BLaER1 treated with 17β-estradiol and CSF1 and Interleukin-3, amounts not matched to agents 10 nM and 100 nM (cell line): ENCODE results near the gene SLC30A10.

Source experiments
- H3K27ac ChIP-seq, 11 experiments: shearing (Covaris generic); formaldehyde crosslinking; 2 replicates each; pipeline ENCODE4 v1.8.1; 2022
- H3K27me3 ChIP-seq, 11 experiments: shearing (Covaris generic); formaldehyde crosslinking; 2 replicates each; pipeline ENCODE4 v1.8.1; 2022
- H3K36me3 ChIP-seq, 11 experiments: shearing (Covaris generic); formaldehyde crosslinking; 2 replicates each; pipeline ENCODE4 v1.8.1; 2022
- H3K4me1 ChIP-seq, 10 experiments: shearing (Covaris generic); formaldehyde crosslinking; 2 replicates each; pipeline ENCODE4 v1.8.1; 2022
- H3K4me2 ChIP-seq, 11 experiments: shearing (Covaris generic); formaldehyde crosslinking; 2 replicates each; pipeline ENCODE4 v1.8.1; 2022
- H3K4me3 ChIP-seq, 10 experiments: shearing (Covaris generic); formaldehyde crosslinking; 2 replicates each; pipeline ENCODE4 v1.8.1; 2022
- H3K9ac ChIP-seq, 11 experiments: shearing (Covaris generic); formaldehyde crosslinking; 2 replicates each; pipeline ENCODE4 v1.8.1; 2022
- H3K9me3 ChIP-seq, 11 experiments: shearing (Covaris generic); formaldehyde crosslinking; replicated peaks in 1 of 11; 2 replicates each; pipeline ENCODE4 v1.8.1; 2022
- H4K20me1 ChIP-seq, 11 experiments: shearing (Covaris generic); formaldehyde crosslinking; 2 replicates each; pipeline ENCODE4 v1.8.1; 2022
- Cebpa-rat ChIP-seq, 11 experiments: shearing (Covaris generic); IDR thresholded peaks; 2 replicates each; pipeline ENCODE4 v1.8.1; 2022

Gene SLC30A10

DNA sequence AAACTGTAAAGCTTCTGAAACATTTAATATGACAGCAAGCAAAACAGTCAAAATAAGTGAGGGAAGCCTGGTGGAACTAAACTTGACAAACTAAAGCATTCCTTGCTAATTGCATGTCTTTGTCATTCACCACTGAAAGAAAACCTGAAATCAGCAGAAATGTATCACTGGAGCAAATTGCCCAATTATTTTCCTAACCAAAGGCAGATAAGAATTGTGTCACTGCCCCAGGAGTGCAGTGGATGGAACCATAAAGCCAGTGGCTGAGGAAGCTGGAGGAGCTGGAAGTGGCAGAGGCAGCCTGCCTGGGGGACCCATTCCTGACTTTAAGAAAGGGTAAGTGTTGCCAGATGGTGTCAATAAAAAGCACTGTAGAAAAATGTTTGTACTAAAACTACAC lies 2.7 kb upstream of the SLC30A10 start:
- no peak for TF ChIP-seq Cebpa-rat (IDR thresholded peaks at IDR 0.05)
- Histone ChIP-seq H3K27ac (no peak overlapping the region), H4K20me1 (no peaks in the 10 kb centered on the region), H3K27me3 (peaks cover 0 to 3% (median 0%) of the 10 kb centered on the region in 11 experiments; a peak in 1 of 22 replicates), H3K9me3 (peaks cover 15 to 22% (median 18%) of the 10 kb centered on the region in 11 experiments), H3K4me2 (no peak overlapping the region), H3K4me1 (no peaks in the 10 kb centered on the region), H3K9ac (no peak overlapping the region), H3K36me3 (no peaks in the 10 kb centered on the region), H3K4me3 (no peak overlapping the region)

DNA sequence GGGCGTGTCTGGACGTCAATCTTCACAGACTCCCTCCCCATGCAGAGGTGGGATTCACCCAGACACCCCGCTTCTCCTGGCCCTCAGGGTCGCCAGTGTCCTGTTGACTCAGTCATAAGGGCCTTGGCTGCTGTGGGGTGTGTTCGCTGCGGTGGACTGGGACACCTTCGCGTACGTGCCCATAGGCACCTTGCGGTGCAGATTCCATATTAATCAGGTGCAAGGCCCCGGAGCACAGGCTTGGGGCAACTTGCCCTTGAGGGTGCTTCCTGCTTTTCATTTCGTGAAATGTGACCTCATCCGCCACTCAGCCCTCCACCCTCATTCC lies 398 bp upstream of the SLC30A10 start:
- H3K4me2 ChIP-seq, result no peak overlapping the region
- H4K20me1 ChIP-seq, result no peaks in the 10 kb centered on the region
- TF ChIP-seq Cebpa-rat (IDR thresholded peaks at IDR 0.05), result no peak
- peaks cover 15 to 22% (median 18%) of the 10 kb centered on the region in 11 experiments for H3K9me3 ChIP-seq
- H3K4me1 ChIP-seq, result no peaks in the 10 kb centered on the region
- H3K27me3 ChIP-seq, result no peaks in the 10 kb centered on the region
- H3K36me3 ChIP-seq, result no peaks in the 10 kb centered on the region
- no peak overlapping the region for H3K27ac ChIP-seq
- no peak overlapping the region for H3K9ac ChIP-seq
- H3K4me3 ChIP-seq, result no peak overlapping the region

DNA sequence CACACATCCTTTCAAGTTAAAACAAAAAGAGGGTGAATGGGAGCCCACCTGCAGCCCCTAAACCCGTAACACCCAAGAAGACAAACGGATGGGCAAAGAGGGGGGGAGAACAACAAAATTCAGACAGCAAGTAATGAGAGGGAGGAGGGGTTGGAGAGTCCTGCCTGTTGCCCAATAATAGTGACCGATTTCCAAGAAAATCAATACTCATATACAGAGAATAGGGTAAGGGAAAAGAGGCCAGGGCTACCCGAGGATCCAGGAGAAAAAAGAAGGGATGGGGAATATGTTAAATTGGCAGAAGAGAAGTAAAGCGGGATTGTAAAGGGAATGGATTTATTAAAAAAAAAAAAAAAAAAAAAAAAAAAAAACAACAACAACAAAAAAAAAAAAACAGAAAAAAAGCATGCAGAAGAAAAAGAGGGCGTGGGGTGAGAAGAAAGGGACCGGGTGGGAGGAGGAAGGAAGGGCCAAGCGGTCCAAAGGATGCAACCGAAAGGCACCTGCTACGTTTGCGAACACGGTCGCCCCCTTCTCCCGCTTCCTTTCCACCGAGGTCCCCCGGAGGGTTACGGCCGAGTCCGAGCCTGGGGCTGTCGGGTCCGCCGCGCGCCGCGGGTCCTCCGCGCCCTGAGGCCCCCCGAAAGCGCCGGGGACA lies 930 bp downstream of the SLC30A10 start:
- Histone ChIP-seq H4K20me1 (no peaks in the 10 kb centered on the region), H3K27me3 (no peaks in the 10 kb centered on the region), H3K9ac (no peak overlapping the region), H3K4me1 (no peaks in the 10 kb centered on the region), H3K27ac (no peak overlapping the region), H3K4me3 (no peak overlapping the region), H3K36me3 (no peaks in the 10 kb centered on the region), H3K4me2 (no peak overlapping the region), H3K9me3 (peaks cover 15 to 22% (median 18%) of the 10 kb centered on the region in 11 experiments)
- no peak for TF ChIP-seq Cebpa-rat (IDR thresholded peaks at IDR 0.05)

DNA sequence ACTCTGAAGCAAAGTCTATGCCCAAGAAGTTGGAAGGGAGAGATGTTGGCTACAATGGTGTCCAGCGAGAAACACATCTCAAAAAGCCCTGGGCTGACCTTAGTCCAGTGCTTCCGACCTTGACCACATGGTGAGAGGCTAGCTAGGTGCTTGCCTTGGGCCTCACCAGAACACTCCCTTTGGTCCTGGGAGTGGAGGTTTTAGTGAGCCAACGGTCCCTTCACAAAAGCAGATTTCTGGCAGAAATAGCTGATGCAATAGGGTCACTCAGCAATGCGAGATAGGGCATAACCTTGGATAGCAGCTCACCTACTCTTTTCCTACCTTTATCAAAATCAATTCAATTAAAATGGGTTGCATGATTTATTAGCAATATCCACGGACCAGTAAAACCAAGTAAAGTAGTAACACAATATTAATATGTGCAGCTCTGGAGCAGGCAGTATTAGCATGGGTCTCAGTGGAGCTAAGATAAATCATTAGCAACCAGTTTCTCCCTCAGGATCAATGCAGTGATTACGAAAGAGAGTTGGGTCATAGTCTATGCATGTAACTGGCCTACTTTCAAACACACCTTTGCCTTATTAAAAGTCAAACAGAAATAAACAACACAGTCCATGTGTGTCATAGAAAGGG lies 1.9 kb downstream of the SLC30A10 start:
- no peak overlapping the region for H3K4me2 ChIP-seq
- no peak overlapping the region for H3K9ac ChIP-seq
- H3K4me1 ChIP-seq, result no peaks in the 10 kb centered on the region
- no peak overlapping the region for H3K4me3 ChIP-seq
- H3K9me3 ChIP-seq, result peaks cover 15 to 22% (median 18%) of the 10 kb centered on the region in 11 experiments
- TF ChIP-seq Cebpa-rat (IDR thresholded peaks at IDR 0.05), result no peak
- H4K20me1 ChIP-seq, result no peaks in the 10 kb centered on the region
- H3K27ac ChIP-seq, result no peak overlapping the region
- no peaks in the 10 kb centered on the region for H3K36me3 ChIP-seq
- H3K27me3 ChIP-seq, result no peaks in the 10 kb centered on the region

DNA sequence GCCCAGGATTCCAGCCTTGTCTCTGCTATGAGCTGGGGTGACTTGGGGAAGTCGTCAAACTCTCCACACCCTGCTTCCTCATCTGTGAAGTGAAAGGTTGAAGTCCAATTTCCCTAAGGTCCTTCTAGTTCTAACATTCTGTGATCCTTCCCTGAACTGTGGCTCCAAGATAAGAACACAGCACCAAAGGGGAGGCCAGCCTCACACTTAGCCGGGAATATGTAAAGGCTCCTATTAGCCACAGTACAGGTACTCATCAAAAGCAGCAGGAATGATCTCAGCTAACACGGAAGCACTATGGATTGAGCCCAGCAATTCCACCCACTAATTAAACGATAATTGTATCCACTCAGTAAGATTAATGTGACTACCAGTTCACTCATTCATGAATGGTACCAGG lies 4.0 kb downstream of the SLC30A10 start:
- no peak for TF ChIP-seq Cebpa-rat (IDR thresholded peaks at IDR 0.05)
- H4K20me1 ChIP-seq, result no peaks in the 10 kb centered on the region
- H3K4me1 ChIP-seq, result no peaks in the 10 kb centered on the region
- H3K27me3 ChIP-seq, result no peaks in the 10 kb centered on the region
- H3K27ac ChIP-seq, result no peak overlapping the region
- H3K36me3 ChIP-seq, result no peaks in the 10 kb centered on the region
- H3K4me3 ChIP-seq, result no peak overlapping the region
- H3K9me3 ChIP-seq, result peaks cover 15 to 22% (median 18%) of the 10 kb centered on the region in 11 experiments
- H3K9ac ChIP-seq, result no peak overlapping the region
- no peak overlapping the region for H3K4me2 ChIP-seq

DNA sequence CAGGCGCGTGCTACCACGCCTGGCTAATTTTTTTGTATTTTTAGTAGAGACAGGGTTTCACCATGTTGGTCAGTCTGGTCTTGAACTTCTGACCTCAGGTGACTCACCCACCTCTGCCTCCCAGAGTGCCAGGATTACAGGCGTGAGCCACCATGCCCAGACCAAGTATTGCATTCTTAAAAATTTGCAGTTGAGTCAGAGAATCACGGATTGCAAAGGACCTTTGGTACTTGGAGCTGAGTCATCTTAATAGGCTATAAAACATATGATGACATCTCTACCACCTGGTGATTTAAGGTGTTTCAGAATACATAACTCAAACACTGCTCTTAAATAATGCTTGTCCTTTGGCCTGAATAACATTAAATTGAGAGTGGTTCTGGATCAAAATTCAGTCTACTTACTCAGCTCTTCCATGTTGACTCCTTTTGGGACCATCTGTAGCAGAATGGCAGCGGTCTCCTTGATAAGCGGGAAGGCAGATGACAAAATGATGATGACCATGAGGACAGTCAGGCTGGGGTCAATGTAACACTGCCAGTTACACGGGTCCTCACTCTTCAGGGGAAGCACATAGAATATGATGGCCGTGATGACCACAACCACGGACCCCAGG lies 10.4 kb downstream of the SLC30A10 start:
- Histone ChIP-seq H3K36me3 (no peaks in the 10 kb centered on the region), H3K4me2 (no peak overlapping the region), H4K20me1 (no peaks in the 10 kb centered on the region), H3K27me3 (no peaks in the 10 kb centered on the region), H3K9ac (no peak overlapping the region), H3K9me3 (no peaks in the 10 kb centered on the region), H3K27ac (no peak overlapping the region), H3K4me3 (no peak overlapping the region), H3K4me1 (no peaks in the 10 kb centered on the region)
- TF ChIP-seq Cebpa-rat (IDR thresholded peaks at IDR 0.05), result no peak

DNA sequence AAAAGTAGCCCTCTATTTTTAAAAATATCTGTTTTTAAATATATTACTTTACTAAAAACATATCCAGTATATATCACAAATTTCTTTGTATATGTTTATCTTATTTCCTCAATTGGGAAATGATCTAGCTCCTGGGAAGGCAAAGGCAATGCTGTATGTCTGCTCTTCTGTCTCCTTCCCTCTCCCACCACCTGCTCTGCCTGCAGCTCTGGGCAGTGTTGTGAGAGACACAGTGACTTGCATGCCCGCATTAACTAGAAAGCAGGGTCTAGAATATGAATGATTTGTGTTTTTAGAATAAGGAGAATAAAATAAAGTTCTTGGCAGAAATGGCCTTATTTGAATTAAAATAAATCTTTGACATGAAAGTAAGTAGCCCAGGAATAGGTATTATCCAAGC lies 11.1 kb downstream of the SLC30A10 start:
- H3K9ac ChIP-seq, result no peak overlapping the region
- no peaks in the 10 kb centered on the region for H3K9me3 ChIP-seq
- no peaks in the 10 kb centered on the region for H4K20me1 ChIP-seq
- no peak for TF ChIP-seq Cebpa-rat (IDR thresholded peaks at IDR 0.05)
- no peaks in the 10 kb centered on the region for H3K27me3 ChIP-seq
- H3K27ac ChIP-seq, result no peak overlapping the region
- no peak overlapping the region for H3K4me2 ChIP-seq
- H3K4me3 ChIP-seq, result no peak overlapping the region
- no peaks in the 10 kb centered on the region for H3K36me3 ChIP-seq
- no peaks in the 10 kb centered on the region for H3K4me1 ChIP-seq

DNA sequence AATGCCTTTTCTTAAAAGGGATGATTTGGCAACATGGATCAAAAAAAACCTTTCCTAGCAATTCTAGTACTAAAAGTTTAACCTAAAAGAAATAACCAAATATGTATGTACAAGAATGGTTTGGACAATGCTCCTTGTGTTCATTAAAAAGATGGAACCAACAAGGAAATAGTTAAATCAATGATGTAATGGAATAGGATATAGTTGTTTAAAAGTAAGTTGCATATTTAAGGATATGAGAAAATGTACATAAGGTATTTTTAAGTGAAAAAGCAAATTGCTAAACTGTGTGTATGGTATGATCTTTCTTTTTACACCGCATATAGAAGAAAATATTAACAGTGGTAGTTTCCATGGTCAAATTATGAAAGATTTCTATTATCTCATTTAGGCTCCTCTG lies 12.1 kb downstream of the SLC30A10 start:
- H3K9me3 ChIP-seq, result no peaks in the 10 kb centered on the region
- no peaks in the 10 kb centered on the region for H4K20me1 ChIP-seq
- H3K4me1 ChIP-seq, result no peaks in the 10 kb centered on the region
- no peak overlapping the region for H3K27ac ChIP-seq
- no peaks in the 10 kb centered on the region for H3K27me3 ChIP-seq
- H3K4me2 ChIP-seq, result no peak overlapping the region
- no peak for TF ChIP-seq Cebpa-rat (IDR thresholded peaks at IDR 0.05)
- H3K9ac ChIP-seq, result no peak overlapping the region
- no peaks in the 10 kb centered on the region for H3K36me3 ChIP-seq
- H3K4me3 ChIP-seq, result no peak overlapping the region

DNA sequence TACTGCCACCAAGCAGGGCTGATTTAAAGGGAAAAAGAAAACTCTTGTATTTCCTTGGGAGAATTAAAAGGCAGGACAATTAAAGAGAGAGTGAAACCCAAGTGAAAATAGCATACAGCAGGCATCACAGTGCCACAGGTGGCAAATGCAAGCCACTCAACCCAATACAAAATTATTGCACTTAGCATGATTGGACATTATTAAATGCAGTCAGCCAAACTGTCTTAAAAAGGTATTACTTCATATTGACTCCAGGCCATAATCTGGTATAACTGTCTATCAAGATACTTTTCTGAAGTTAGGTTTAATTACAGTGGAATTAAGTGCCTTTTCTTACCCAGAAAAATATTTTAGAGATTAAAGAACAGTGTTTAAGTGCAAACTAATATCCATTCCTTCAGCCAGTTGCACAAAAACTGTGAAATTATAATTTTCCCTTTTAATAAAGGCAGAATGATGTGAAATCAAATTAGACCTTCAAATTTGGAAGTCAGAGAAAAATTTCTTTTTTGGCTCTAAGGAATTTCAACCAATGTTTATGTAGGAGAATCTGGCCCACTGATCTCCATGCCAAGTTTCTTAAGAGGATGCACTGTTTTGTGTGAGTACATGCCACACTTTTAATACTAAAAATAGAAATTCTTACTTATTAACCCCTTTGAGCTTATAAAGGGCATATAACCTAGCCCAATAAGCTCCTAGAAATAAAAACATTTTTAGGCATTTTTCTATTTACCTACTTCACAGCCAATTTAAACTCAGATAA lies 15.2 kb downstream of the SLC30A10 start:
- Histone ChIP-seq H3K4me1 (peaks cover 0 to 10% (median 3%) of the 10 kb centered on the region in 10 experiments; a peak in 11 of 20 replicates), H3K36me3 (no peaks in the 10 kb centered on the region), H3K9me3 (no peaks in the 10 kb centered on the region), H3K9ac (no peak overlapping the region), H3K4me2 (no peak overlapping the region), H4K20me1 (no peaks in the 10 kb centered on the region), H3K4me3 (no peak overlapping the region), H3K27me3 (no peaks in the 10 kb centered on the region), H3K27ac (no peak overlapping the region)
- TF ChIP-seq Cebpa-rat (IDR thresholded peaks at IDR 0.05), result no peak
